H1 (cell line): ENCODE results near the gene DTX3.

Experiments used
- CEBPB ChIP-seq: IDR thresholded peaks from 2 replicates; pipeline ENCODE4 v1.6.1; 2012; ENCODE audit warnings: low read depth, low read length
- CREB1 ChIP-seq: IDR thresholded peaks from 2 replicates; pipeline ENCODE4 v1.6.1; 2012; ENCODE audit warnings: inconsistent platforms
- EZH2 ChIP-seq: fragments of 200-600 bp; sonication (generic); IDR thresholded peaks from 2 replicates; pipeline ENCODE4 v1.7.1; 2012; ENCODE audit warnings: low read depth, mild to moderate bottlenecking, moderate library complexity, low read length, inconsistent platforms; ENCODE audit not compliant: severe bottlenecking
- FOSL1 ChIP-seq: IDR thresholded peaks from 2 replicates; pipeline ENCODE4 v1.6.1; 2011; ENCODE audit warnings: mild to moderate bottlenecking, low read depth, low read length, moderate library complexity; ENCODE audit not compliant: insufficient read depth
- POLR2A ChIP-seq, 2 experiments: IDR thresholded peaks; 1 replicate in 1 of 2; 2 replicates in 1 of 2; pipeline ENCODE4 v1.6.1; 2011; ENCODE audit warnings: low read depth in 2 of 2, low read length in 2 of 2, mild to moderate bottlenecking in 2 of 2; ENCODE audit errors: control extremely low read depth in 1 of 2
- POLR2AphosphoS5 ChIP-seq: IDR thresholded peaks from 2 replicates; pipeline ENCODE4 v1.6.1; 2011; ENCODE audit warnings: low read depth, low read length
- RAD21 ChIP-seq, 2 experiments: IDR thresholded peaks in 1 of 2; conservative IDR thresholded peaks in 1 of 2; 2 replicates each; pipeline ENCODE4 v1.6.1; 2011; ENCODE audit warnings: low read depth in 2 of 2, low read length in 2 of 2, improper control_type of control experiment in 1 of 2, inconsistent platforms in 1 of 2, mild to moderate bottlenecking in 1 of 2, moderate library complexity in 1 of 2
- SP4 ChIP-seq: IDR thresholded peaks from 2 replicates; pipeline ENCODE4 v1.6.1; 2012; ENCODE audit warnings: low read length, inconsistent platforms
- SUZ12 ChIP-seq: fragments of 200-600 bp; sonication (generic); IDR thresholded peaks from 2 replicates; pipeline ENCODE4 v1.6.1; 2012; ENCODE audit warnings: mild to moderate bottlenecking, inconsistent platforms, low read length, moderate library complexity, mixed read lengths
- TAF1 ChIP-seq: IDR thresholded peaks from 2 replicates; pipeline ENCODE4 v1.6.1; 2011; ENCODE audit warnings: mild to moderate bottlenecking, low read depth, low read length
- TCF12 ChIP-seq: IDR thresholded peaks from 2 replicates; pipeline ENCODE4 v1.6.1; 2011; ENCODE audit warnings: low read depth, mild to moderate bottlenecking, low read length
- TEAD4 ChIP-seq: IDR thresholded peaks from 2 replicates; pipeline ENCODE4 v1.6.1; 2012; ENCODE audit warnings: low read depth, low read length, inconsistent platforms, mixed read lengths
- TF ChIP-seq, protein P1 (sequence below), 3 experiments: IDR thresholded peaks; 1 replicate in 2 of 3; 2 replicates in 1 of 3; pipeline versions ENCODE4 v1.5.1 to v1.6.1; 2011; ENCODE audit warnings: low read length in 3 of 3, mild to moderate bottlenecking in 3 of 3, inconsistent platforms in 2 of 3, low read depth in 1 of 3, moderate library complexity in 1 of 3; ENCODE audit not compliant: insufficient read depth in 1 of 3; ENCODE audit errors: control extremely low read depth in 1 of 3
- TF ChIP-seq, protein P2 (sequence below): IDR thresholded peaks from 2 replicates; pipeline ENCODE4 v1.6.1; 2012; ENCODE audit warnings: inconsistent platforms

DNA sequence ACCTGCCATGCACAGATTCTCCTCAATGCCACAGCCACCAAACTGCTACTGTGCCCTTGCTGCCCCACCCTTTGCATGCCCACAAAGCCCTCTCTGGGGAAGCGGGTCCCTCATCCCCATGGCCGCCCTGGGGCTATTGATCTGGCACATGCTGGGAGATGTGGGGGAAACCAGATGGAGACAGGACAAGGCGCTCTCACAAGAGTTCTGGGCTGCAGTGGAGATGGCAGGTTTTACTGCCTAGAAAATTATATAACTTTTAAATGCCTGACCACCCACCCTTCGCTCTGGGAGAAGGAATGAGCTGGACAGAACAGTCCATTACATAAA lies 24.2 kb upstream of the DTX3 start:
- TF ChIP-seq EZH2 (no peak), TAF1 (no peak), CEBPB (no peak), TEAD4 (no peak), FOSL1 (no peak), RAD21 (IDR thresholded peaks at IDR 0.05 in 1 of 2, conservative IDR thresholded peaks at IDR 0.05 in 1 of 2; ENCODE audit: low read depth in 2 of 2, low read length in 2 of 2) (no peak), POLR2A (IDR thresholded peaks at IDR 0.05; ENCODE audit: control extremely low read depth in 1 of 2, low read depth in 2 of 2, low read length in 2 of 2) (no peak), TCF12 (no peak), SUZ12 (no peak), SP4 (no peak), POLR2AphosphoS5 (no peak), CREB1 (no peak)
- TF ChIP-seq, protein P1, sequence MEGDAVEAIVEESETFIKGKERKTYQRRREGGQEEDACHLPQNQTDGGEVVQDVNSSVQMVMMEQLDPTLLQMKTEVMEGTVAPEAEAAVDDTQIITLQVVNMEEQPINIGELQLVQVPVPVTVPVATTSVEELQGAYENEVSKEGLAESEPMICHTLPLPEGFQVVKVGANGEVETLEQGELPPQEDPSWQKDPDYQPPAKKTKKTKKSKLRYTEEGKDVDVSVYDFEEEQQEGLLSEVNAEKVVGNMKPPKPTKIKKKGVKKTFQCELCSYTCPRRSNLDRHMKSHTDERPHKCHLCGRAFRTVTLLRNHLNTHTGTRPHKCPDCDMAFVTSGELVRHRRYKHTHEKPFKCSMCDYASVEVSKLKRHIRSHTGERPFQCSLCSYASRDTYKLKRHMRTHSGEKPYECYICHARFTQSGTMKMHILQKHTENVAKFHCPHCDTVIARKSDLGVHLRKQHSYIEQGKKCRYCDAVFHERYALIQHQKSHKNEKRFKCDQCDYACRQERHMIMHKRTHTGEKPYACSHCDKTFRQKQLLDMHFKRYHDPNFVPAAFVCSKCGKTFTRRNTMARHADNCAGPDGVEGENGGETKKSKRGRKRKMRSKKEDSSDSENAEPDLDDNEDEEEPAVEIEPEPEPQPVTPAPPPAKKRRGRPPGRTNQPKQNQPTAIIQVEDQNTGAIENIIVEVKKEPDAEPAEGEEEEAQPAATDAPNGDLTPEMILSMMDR (IDR thresholded peaks at IDR 0.05; ENCODE audit: control extremely low read depth in 1 of 3, insufficient read depth in 1 of 3, low read depth in 1 of 3, low read length in 3 of 3) = no peak
- TF ChIP-seq, protein P2, sequence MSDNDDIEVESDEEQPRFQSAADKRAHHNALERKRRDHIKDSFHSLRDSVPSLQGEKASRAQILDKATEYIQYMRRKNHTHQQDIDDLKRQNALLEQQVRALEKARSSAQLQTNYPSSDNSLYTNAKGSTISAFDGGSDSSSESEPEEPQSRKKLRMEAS = no peak
